Muscle layer of duodenum (tissue), 2 donors: ENCODE results near the gene SNRK.

ENCODE experiments used
- H3K27ac ChIP-seq: one replicate; pipeline ENCODE4 v1.7.0; 2013; ENCODE audit warnings: mild to moderate bottlenecking, low read length
- H3K27me3 ChIP-seq: one replicate; pipeline ENCODE4 v1.7.0; 2013; ENCODE audit warnings: low read depth, mild to moderate bottlenecking, control low read depth, low read length
- H3K36me3 ChIP-seq, 2 donors: one replicate each; pipeline ENCODE4 v1.7.0; 2013; ENCODE audit warnings: low read length in 2 of 2, control low read depth in 1 of 2, mild to moderate bottlenecking in 1 of 2; ENCODE audit not compliant: insufficient read depth in 2 of 2, control insufficient read depth in 1 of 2
- H3K4me1 ChIP-seq, 2 donors: one replicate each; pipeline ENCODE4 v1.7.0; 2013; ENCODE audit warnings: low read length in 2 of 2, mild to moderate bottlenecking in 2 of 2, control low read depth in 1 of 2, moderate library complexity in 1 of 2; ENCODE audit not compliant: insufficient read depth in 2 of 2, control insufficient read depth in 1 of 2
- H3K4me3 ChIP-seq, 2 donors: one replicate each; pipeline ENCODE4 v1.7.0; 2013; ENCODE audit warnings: low read length in 2 of 2, low read depth in 1 of 2, mild to moderate bottlenecking in 1 of 2
- H3K9me3 ChIP-seq, 2 donors: one replicate each; pipeline ENCODE4 v1.7.0; 2013; ENCODE audit warnings: low read length in 2 of 2, control low read depth in 1 of 2, mild to moderate bottlenecking in 1 of 2; ENCODE audit not compliant: control insufficient read depth in 1 of 2
- donor health status: healthy.

SNRK gene

GRCh38 chr3:43286115-43286840, at the start of gene SNRK:
Gene SNRK, plus strand, starts transcription at chr3:43286540. Its CDS starts 16,664 bp downstream, at chr3:43303204.
- Histone ChIP-seq H3K27ac (peak within 1 kb of the TSS; percentile 97), H3K36me3 (no peaks in the 10 kb centered on the region), H3K4me1 (peaks cover 20 to 28% of the 10 kb centered on the region in 2 donors), H3K4me3 (peak within 1 kb of the TSS; percentile 84 to 91), H3K27me3 (no peaks in the 10 kb centered on the region), H3K9me3 (no peaks in the 10 kb centered on the region)

- Histone ChIP-seq H3K4me3 (no peak overlapping the region), H3K4me1 (no peaks in the 10 kb centered on the region), H3K9me3 (peaks cover 0 to 5% of the 10 kb centered on the region in 2 donors), H3K27me3 (no peaks in the 10 kb centered on the region), H3K36me3 (no peaks in the 10 kb centered on the region), H3K27ac (no peak overlapping the region)
Observed at GRCh38 chr3:43238801-43239200, 47.5 kb upstream of the SNRK start.

GRCh38 chr3:43239755-43240154, 46.6 kb upstream of the SNRK start:
- peaks cover 0 to 5% of the 10 kb centered on the region in 2 donors for H3K9me3 ChIP-seq
- no peak overlapping the region for H3K4me3 ChIP-seq
- H3K4me1 ChIP-seq, result no peaks in the 10 kb centered on the region
- no peak overlapping the region for H3K27ac ChIP-seq
- H3K27me3 ChIP-seq, result no peaks in the 10 kb centered on the region
- no peaks in the 10 kb centered on the region for H3K36me3 ChIP-seq

GRCh38 chr3:43243590-43244587, 42.5 kb upstream of the SNRK start:
- H3K27me3 ChIP-seq, result no peaks in the 10 kb centered on the region
- H3K27ac ChIP-seq, result no peak overlapping the region
- H3K36me3 ChIP-seq, result no peaks in the 10 kb centered on the region
- peaks cover 0 to 5% of the 10 kb centered on the region in 2 donors for H3K9me3 ChIP-seq
- no peak overlapping the region for H3K4me3 ChIP-seq
- H3K4me1 ChIP-seq, result peaks cover 0 to 10% of the 10 kb centered on the region in 2 donors

- peaks cover 0 to 10% of the 10 kb centered on the region in 2 donors for H3K4me1 ChIP-seq
- no peak overlapping the region for H3K4me3 ChIP-seq
- no peaks in the 10 kb centered on the region for H3K27me3 ChIP-seq
- no peak overlapping the region for H3K27ac ChIP-seq
- peaks cover 0 to 5% of the 10 kb centered on the region in 2 donors for H3K9me3 ChIP-seq
- H3K36me3 ChIP-seq, result no peaks in the 10 kb centered on the region
Observed at GRCh38 chr3:43244694-43245093, 41.6 kb upstream of the SNRK start.

- Histone ChIP-seq H3K27ac (no peak overlapping the region), H3K27me3 (no peaks in the 10 kb centered on the region), H3K36me3 (no peaks in the 10 kb centered on the region), H3K9me3 (peaks cover 0 to 5% of the 10 kb centered on the region in 2 donors), H3K4me1 (peaks cover 0 to 10% of the 10 kb centered on the region in 2 donors), H3K4me3 (no peak overlapping the region)
Observed at GRCh38 chr3:43246976-43247375, 39.4 kb upstream of the SNRK start.

- Histone ChIP-seq H3K9me3 (peaks cover 0 to 3% of the 10 kb centered on the region in 2 donors), H3K27ac (no peak overlapping the region), H3K4me1 (peaks cover 0 to 11% of the 10 kb centered on the region in 2 donors)
Observed at GRCh38 chr3:43247561-43248184, 38.7 kb upstream of the SNRK start.

GRCh38 chr3:43248185-43248583, 38.2 kb upstream of the SNRK start:
- Histone ChIP-seq H3K27ac (no peak overlapping the region), H3K4me3 (no peak overlapping the region), H3K4me1 (peaks cover 0 to 16% of the 10 kb centered on the region in 2 donors)

More at GRCh38 chr3:43247561-43248184, 38.7 kb upstream of the SNRK start:
- H3K27me3 ChIP-seq, result no peaks in the 10 kb centered on the region
- H3K36me3 ChIP-seq, result no peaks in the 10 kb centered on the region
- no peak overlapping the region for H3K4me3 ChIP-seq

GRCh38 chr3:43248973-43249372, 37.4 kb upstream of the SNRK start:
- Histone ChIP-seq H3K27me3 (no peaks in the 10 kb centered on the region), H3K36me3 (no peaks in the 10 kb centered on the region), H3K4me3 (no peak overlapping the region), H3K27ac (no peak overlapping the region), H3K9me3 (no peaks in the 10 kb centered on the region), H3K4me1 (peaks cover 0 to 22% of the 10 kb centered on the region in 2 donors)

More at GRCh38 chr3:43248185-43248583, 38.2 kb upstream of the SNRK start:
- no peaks in the 10 kb centered on the region for H3K36me3 ChIP-seq
- no peaks in the 10 kb centered on the region for H3K27me3 ChIP-seq
- no peaks in the 10 kb centered on the region for H3K9me3 ChIP-seq

- Histone ChIP-seq H3K4me1 (peaks cover 0 to 22% of the 10 kb centered on the region in 2 donors), H3K4me3 (no peak overlapping the region), H3K27ac (no peak overlapping the region), H3K27me3 (no peaks in the 10 kb centered on the region), H3K9me3 (no peaks in the 10 kb centered on the region), H3K36me3 (no peaks in the 10 kb centered on the region)
Observed at GRCh38 chr3:43249405-43249804, 36.9 kb upstream of the SNRK start.

GRCh38 chr3:43253294-43253693, 33.0 kb upstream of the SNRK start:
- Histone ChIP-seq H3K9me3 (no peaks in the 10 kb centered on the region), H3K27me3 (no peaks in the 10 kb centered on the region), H3K4me3 (no peak overlapping the region), H3K27ac (no peak overlapping the region), H3K4me1 (peaks cover 0 to 12% of the 10 kb centered on the region in 2 donors), H3K36me3 (no peaks in the 10 kb centered on the region)
